Pancreas (tissue), 10 donors: Measurements from ENCODE around the gene RBM18. TPM values are rescaled to one million over a fixed set of nuclear protein-coding genes. Genes with fewer than 3 reads are reported as not detected.

Experiments used
- ATAC-seq, 4 donors: fragments of 200-7000 bp; cut with Tn5 transposase; one replicate each; pipeline versions ENCODE4 v1.8.0 to v1.9.1; 2020; ENCODE audit warnings: mild to moderate bottlenecking in 4 of 4, moderate library complexity in 4 of 4
- DNase-seq, 6 donors: peaks; one replicate each; pipeline ENCODE4 v3.0.0-alpha.2; 2020
- FAIRE-seq: peaks from 2 replicates; lab custom pipeline; 2012; peaks lifted over from hg19 to GRCh38; lab: Jason Lieb, UNC
- H3K27ac ChIP-seq, 4 donors: fragments of 200-600 bp; sonication (generic); 1 replicate in 3 of 4; 2 replicates in 1 of 4; pipeline versions ENCODE4 v1.5.0 to v1.8.0; 2020
- H3K27me3 ChIP-seq, 4 donors: fragments of 200-600 bp; one replicate each; pipeline ENCODE4 v1.8.0; 2021
- H3K36me3 ChIP-seq, 3 donors: fragments of 200-600 bp; sonication (generic) in 1 of 3; one replicate each; pipeline versions ENCODE4 v1.5.0 to v1.8.0; 2020 to 2021
- H3K4me1 ChIP-seq, 3 donors: fragments of 200-600 bp; one replicate each; pipeline ENCODE4 v1.8.0; 2021
- H3K4me3 ChIP-seq, 4 donors: fragments of 200-600 bp; sonication (generic) in 2 of 4; one replicate each; pipeline versions ENCODE4 v1.5.0 to v1.8.0; 2020 to 2021
- H3K9me3 ChIP-seq, 4 donors: fragments of 200-600 bp; one replicate each; pipeline ENCODE4 v1.8.0; 2021
- WGBS, 2 donors: extraction: QIAGEN DNeasy Blood & Tissue Kit; methylation state at CpG; one replicate each; pipeline ENCODE4 v1.1.7; 2013; 5-methylcytosine and 5-hydroxymethylcytosine counted together
- intact Hi-C, 3 donors: fragments of 100-400 bp; cut with DNase I; formaldehyde crosslinking; loops; one replicate each; pipeline versions ENCODE4 v1.11.1 to v1.14.2; 2022
- polyA plus RNA-seq, 2 donors: library from polyadenylated mRNA; stranded (reverse); fragments of 200-250 nt; gene quantifications; one replicate each; pipeline ENCODE4 v1.2.3, GENCODE V29; 2013
- total RNA-seq, 6 donors: library from RNA; stranded (reverse); fragmentation: NEBNext Ultra II Directional in 4 of 6; extraction: Animal tissue kit (Norgen Biotek cat#: 25700) in 4 of 6; gene quantifications; one replicate each; pipeline versions ENCODE4 v1.2.1 to v1.2.4, GENCODE V29; 2021 to 2023
- TF ChIP-seq, protein P1 (sequence below), 4 donors: fragments of 200-600 bp; sonication (generic) in 3 of 4; IDR thresholded peaks; one replicate each; pipeline versions ENCODE4 v1.5.0 to v1.8.0; 2021; ENCODE audit warnings: antibody characterized with exemption in 4 of 4
- donor health status: healthy with polysubstance abuse.
- donor health status: DM: no; HTN: no; CAD: no; lungs with moderate emphysema.
- donor health status: DM: no; HTN: no; CAD: no.
- donor health status: control.
- donor health status: control.
- donor health status: Bipolar disorder and iron deficiency.
- donor health status: DM: yes; HTN: yes; CAD: no.
- donor health status: DM: no; HTN: no; CAD: no.
- donor health status: DM: no; HTN: no; CAD: no.
- donor health status: DM: yes; HTN: yes; CAD: no.

The RBM18 gene
- total and polyA plus RNA-seq, 8 donors, result 1.7 to 10.5 (median 6.0) TPM

DNA sequence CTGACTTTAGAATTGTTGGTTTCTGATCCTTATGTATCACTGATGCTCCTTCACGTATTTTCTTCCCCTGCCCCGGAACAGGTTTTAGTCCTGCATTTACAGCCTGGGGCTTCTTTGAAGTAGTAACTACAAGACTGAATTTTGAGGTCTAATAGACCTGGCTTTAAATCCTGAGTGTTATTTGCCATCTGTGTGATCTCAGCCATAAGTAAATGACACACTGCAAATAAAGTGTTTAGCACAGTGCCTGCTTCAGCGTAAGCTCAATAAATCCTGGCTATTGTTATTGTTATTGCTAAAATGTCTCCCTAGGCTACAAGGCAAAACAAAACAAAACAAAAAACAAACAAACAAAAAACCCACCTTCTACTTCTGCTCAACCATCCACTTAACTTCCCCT is 20.3 kb downstream of the RBM18 start:
- no peak for DNase-seq
- intact Hi-C loops, result no loop called here
- no peak overlapping the region for H3K4me3 ChIP-seq
- no peaks in the 10 kb centered on the region for H3K4me1 ChIP-seq
- 81 to 84% methylated on average over 3 of the region's 3 CpGs for WGBS, 2 donors
- ATAC-seq, result no peak
- H3K27me3 ChIP-seq, result no peaks in the 10 kb centered on the region
- no peak for FAIRE-seq
- H3K27ac ChIP-seq, result no peak overlapping the region
- no peaks in the 10 kb centered on the region for H3K9me3 ChIP-seq
- H3K36me3 ChIP-seq, result peaks cover 0 to 48% (median 5%) of the 10 kb centered on the region in 3 donors
- TF ChIP-seq, protein P1, sequence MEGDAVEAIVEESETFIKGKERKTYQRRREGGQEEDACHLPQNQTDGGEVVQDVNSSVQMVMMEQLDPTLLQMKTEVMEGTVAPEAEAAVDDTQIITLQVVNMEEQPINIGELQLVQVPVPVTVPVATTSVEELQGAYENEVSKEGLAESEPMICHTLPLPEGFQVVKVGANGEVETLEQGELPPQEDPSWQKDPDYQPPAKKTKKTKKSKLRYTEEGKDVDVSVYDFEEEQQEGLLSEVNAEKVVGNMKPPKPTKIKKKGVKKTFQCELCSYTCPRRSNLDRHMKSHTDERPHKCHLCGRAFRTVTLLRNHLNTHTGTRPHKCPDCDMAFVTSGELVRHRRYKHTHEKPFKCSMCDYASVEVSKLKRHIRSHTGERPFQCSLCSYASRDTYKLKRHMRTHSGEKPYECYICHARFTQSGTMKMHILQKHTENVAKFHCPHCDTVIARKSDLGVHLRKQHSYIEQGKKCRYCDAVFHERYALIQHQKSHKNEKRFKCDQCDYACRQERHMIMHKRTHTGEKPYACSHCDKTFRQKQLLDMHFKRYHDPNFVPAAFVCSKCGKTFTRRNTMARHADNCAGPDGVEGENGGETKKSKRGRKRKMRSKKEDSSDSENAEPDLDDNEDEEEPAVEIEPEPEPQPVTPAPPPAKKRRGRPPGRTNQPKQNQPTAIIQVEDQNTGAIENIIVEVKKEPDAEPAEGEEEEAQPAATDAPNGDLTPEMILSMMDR (IDR thresholded peaks at IDR 0.05), result no peak

DNA sequence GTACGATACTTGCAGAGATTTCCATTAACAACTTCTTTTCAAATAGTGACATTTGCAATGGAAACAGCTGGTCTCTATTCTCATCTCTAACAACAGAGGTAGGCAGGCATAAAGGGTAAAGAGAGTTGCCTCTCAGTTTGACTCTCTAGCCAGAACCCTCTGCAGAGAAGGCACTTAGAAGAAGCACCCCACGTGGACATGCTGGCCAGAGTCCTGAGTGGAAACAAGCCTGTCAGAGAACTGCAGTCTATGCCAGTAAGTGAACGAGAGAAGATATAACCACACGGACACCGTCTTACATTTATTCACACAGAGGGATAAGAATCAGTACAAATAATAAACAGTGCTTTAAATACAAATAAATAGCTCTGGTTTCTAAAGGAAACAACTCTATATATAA is 24.9 kb downstream of the RBM18 start:
- peaks cover 0 to 25% (median 2%) of the 10 kb centered on the region in 3 donors for H3K36me3 ChIP-seq
- H3K27ac ChIP-seq, result no peak overlapping the region
- H3K9me3 ChIP-seq, result no peaks in the 10 kb centered on the region
- 87 to 93% methylated on average over 5 of the region's 5 CpGs for WGBS, 2 donors
- intact Hi-C loops, result no loop called here
- no peak for DNase-seq
- ATAC-seq, result no peak
- H3K4me1 ChIP-seq, result no peaks in the 10 kb centered on the region
- H3K27me3 ChIP-seq, result no peaks in the 10 kb centered on the region
- TF ChIP-seq, protein P1 (IDR thresholded peaks at IDR 0.05), result no peak
- no peak for FAIRE-seq
- no peak overlapping the region for H3K4me3 ChIP-seq

DNA sequence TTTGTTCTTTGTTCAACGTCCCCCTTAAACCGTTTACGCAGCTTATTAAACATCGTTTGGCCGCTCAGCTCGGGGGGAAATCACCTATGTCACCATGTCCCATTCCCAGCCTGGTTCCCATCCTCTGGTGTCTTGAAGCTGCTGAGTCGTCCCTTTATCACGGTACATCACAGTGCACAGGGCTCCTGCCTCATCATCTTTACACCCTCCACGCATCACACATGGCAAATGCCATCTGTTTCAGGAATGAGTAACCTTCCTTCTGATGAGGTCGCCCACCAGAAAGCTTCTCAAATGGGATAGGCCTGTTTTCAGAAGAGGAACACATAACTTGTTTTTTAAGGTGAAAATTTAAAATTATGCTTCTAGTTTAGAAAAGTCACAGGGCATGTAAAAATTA is 28.0 kb downstream of the RBM18 start:
- WGBS, 2 donors, result 61 to 69% methylated on average over 10 of the region's 10 CpGs
- Histone ChIP-seq H3K4me1 (no peaks in the 10 kb centered on the region), H3K4me3 (no peak overlapping the region), H3K9me3 (no peaks in the 10 kb centered on the region), H3K27me3 (peaks cover 0 to 3% (median 0%) of the 10 kb centered on the region in 4 donors), H3K27ac (no peak overlapping the region), H3K36me3 (peaks cover 0 to 6% (median 0%) of the 10 kb centered on the region in 3 donors)
- TF ChIP-seq, protein P1 (IDR thresholded peaks at IDR 0.05), result no peak
- ATAC-seq, result no peak
- DNase-seq, result no peak
- intact Hi-C loops, result no loop called here
- no peak for FAIRE-seq

DNA sequence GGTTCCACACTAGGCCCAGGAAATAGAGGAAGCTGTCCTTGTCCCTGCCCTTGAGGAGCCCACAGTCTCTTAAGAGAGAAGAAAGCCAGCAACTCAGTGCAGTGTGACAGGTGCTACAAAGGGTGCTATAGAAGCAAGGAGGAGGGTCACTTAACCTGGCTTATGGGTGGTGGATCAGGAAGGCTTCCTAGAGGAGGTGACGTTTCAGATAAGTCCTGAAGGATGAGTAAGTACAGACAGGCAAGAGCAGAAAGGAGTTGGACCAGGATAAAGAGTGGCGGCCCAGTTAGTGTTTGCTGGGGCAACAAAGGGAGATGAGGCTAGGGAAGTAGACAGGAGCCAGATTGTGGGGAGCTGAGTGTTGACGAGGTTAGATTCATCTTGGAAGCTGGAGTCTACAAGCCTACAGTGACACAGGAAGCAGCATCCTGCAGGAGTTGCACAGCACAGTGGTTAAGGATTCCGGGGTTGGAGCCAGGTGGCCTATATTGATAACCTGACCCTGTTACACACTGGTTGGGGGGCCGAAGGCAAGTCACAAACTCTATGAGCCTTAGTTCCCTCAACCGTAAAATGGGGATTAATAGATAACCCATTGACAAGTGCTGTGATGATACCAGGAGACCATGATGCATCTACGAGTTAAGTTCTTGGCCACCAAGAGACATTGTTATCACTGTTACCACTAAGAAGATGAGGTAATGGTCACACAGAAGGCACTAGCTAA is 30.5 kb downstream of the RBM18 start:
- DNase-seq (no peak), FAIRE-seq (no peak), ATAC-seq (no peak)
- Histone ChIP-seq H3K27me3 (peaks cover 0 to 3% (median 2%) of the 10 kb centered on the region in 4 donors), H3K36me3 (no peaks in the 10 kb centered on the region), H3K4me1 (no peaks in the 10 kb centered on the region), H3K9me3 (no peaks in the 10 kb centered on the region), H3K4me3 (no peak overlapping the region), H3K27ac (no peak overlapping the region)
- TF ChIP-seq, protein P1 (IDR thresholded peaks at IDR 0.05), result no peak
- 63 to 71% methylated on average over 7 of the region's 7 CpGs for WGBS, 2 donors
- intact Hi-C loops, result no loop called here

DNA sequence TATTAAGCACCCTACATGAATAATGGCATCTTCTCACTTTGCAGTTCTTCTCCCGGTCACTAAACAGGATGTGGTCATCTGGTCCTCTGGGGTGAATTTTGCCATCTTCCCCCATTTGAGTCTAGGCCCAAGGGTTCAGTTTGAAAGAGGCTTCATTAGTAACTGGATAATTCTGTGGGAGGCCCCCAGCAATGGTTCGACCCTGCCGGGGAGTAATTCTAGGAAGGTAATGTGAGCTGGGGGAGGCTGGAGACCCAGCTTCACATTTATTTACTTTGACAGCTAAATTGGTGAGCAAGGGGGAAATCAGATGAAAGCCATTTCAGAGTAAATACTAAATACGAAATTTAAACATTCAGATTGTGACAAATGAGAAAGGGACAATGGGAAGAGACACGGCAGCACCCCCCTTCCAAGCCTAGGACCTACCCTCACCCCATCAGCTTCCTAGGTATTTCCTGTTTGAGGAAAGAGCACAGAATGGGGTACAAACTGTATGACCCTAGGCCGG is 31.8 kb downstream of the RBM18 start:
- TF ChIP-seq, protein P1 (IDR thresholded peaks at IDR 0.05), result no peak
- no peak overlapping the region for H3K27ac ChIP-seq
- WGBS, 2 donors, result 60 to 64% methylated on average over 6 of the region's 6 CpGs
- peaks cover 0 to 4% (median 0%) of the 10 kb centered on the region in 3 donors for H3K4me1 ChIP-seq
- peaks cover 0 to 5% (median 2%) of the 10 kb centered on the region in 4 donors for H3K27me3 ChIP-seq
- H3K9me3 ChIP-seq, result no peaks in the 10 kb centered on the region
- DNase-seq (no peak), FAIRE-seq (no peak), ATAC-seq (no peak)
- no peaks in the 10 kb centered on the region for H3K36me3 ChIP-seq
- H3K4me3 ChIP-seq, result no peak overlapping the region
- intact Hi-C loops, result no loop called here
